Uterus (tissue), 2 donors: ENCODE data around the gene FBP2.

ENCODE experiments used
- POLR2A ChIP-seq, 2 donors: fragments of 450-650 bp; IDR thresholded peaks; one replicate each; pipeline ENCODE4 v1.6.1; 2016; ENCODE audit warnings: antibody characterized with exemption in 2 of 2, mild to moderate bottlenecking in 1 of 2, moderate library complexity in 1 of 2
- TF ChIP-seq, protein P1 (sequence below), 4 experiments: fragments of 200-600 bp in 2 of 4; fragments of 450-650 bp in 2 of 4; sonication (generic) in 2 of 4; IDR thresholded peaks; one replicate each; pipeline ENCODE4 v1.5.1; 2016 to 2019; ENCODE audit warnings: antibody characterized with exemption in 4 of 4, mild to moderate bottlenecking in 2 of 4, moderate library complexity in 1 of 4

DNA sequence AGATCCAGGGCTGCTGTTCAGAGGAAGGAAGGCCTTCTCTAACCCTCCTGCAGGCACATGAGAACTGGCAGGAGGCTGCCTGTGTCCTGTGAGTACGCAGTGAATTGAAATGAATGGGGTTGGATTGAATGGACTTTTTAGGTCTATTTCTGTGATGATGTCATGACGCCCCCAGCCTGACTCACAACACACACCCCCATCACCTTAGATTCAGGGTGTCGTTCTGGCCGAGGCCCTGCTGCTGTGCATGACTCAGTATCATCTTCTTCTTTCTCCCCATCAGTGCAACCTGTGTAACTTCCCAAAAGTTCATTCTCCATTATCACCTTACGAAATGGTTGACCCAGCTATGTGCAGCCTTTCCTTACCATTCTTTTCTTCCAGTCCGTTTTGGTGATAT lies 33.4 kb downstream of the FBP2 start:
- TF ChIP-seq POLR2A (IDR thresholded peaks at IDR 0.05) = no peak
- TF ChIP-seq, protein P1, sequence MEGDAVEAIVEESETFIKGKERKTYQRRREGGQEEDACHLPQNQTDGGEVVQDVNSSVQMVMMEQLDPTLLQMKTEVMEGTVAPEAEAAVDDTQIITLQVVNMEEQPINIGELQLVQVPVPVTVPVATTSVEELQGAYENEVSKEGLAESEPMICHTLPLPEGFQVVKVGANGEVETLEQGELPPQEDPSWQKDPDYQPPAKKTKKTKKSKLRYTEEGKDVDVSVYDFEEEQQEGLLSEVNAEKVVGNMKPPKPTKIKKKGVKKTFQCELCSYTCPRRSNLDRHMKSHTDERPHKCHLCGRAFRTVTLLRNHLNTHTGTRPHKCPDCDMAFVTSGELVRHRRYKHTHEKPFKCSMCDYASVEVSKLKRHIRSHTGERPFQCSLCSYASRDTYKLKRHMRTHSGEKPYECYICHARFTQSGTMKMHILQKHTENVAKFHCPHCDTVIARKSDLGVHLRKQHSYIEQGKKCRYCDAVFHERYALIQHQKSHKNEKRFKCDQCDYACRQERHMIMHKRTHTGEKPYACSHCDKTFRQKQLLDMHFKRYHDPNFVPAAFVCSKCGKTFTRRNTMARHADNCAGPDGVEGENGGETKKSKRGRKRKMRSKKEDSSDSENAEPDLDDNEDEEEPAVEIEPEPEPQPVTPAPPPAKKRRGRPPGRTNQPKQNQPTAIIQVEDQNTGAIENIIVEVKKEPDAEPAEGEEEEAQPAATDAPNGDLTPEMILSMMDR (IDR thresholded peaks at IDR 0.05) = no peak
